ENCODE results near the gene TMA7B.
"Not testable (repeated sequence)": the region's sequence is repeated elsewhere in the genome, so short reads cannot be mapped to it uniquely, and the experiment has no call there.

The TMA7B gene

GRCh38 chr22:39933741-39934140, 26.5 kb upstream of the TMA7B start:
- no peak for DNase-seq

- no peak for DNase-seq
These were observed 25.1 kb upstream of the TMA7B start for GRCh38 chr22:39935116-39935515.

- DNase-seq, result no peak
These were observed 24.6 kb upstream of the TMA7B start for GRCh38 chr22:39935612-39936011.

GRCh38 chr22:39936523-39937145, 23.6 kb upstream of the TMA7B start:
- DNase-seq, result no peak

GRCh38 chr22:39937906-39938305, 22.3 kb upstream of the TMA7B start:
- no peak for DNase-seq

GRCh38 chr22:39938509-39939111, 21.6 kb upstream of the TMA7B start:
- no peak for DNase-seq

GRCh38 chr22:39939830-39940229, 20.4 kb upstream of the TMA7B start:
- no peak for DNase-seq

GRCh38 chr22:39940757-39941305, 19.4 kb upstream of the TMA7B start:
- no peak for DNase-seq

- DNase-seq, result peak; percentile 68
These were observed 18.6 kb upstream of the TMA7B start for GRCh38 chr22:39941601-39942000.

GRCh38 chr22:39942439-39943230, 17.6 kb upstream of the TMA7B start:
- no peak for DNase-seq

GRCh38 chr22:39943337-39943736, 16.9 kb upstream of the TMA7B start:
- DNase-seq, result no peak

GRCh38 chr22:39943953-39944872, 16.0 kb upstream of the TMA7B start:
- no peak for DNase-seq

- no peak for DNase-seq
These were observed 14.1 kb upstream of the TMA7B start for GRCh38 chr22:39946126-39946502.

GRCh38 chr22:39946503-39947219, 13.5 kb upstream of the TMA7B start:
- DNase-seq, result no peak

- DNase-seq, result no peak
These were observed 12.7 kb upstream of the TMA7B start for GRCh38 chr22:39947220-39948216.

GRCh38 chr22:39949964-39950737, 10.0 kb upstream of the TMA7B start:
- no peak for DNase-seq

GRCh38 chr22:39951603-39952293, 8.4 kb upstream of the TMA7B start:
- DNase-seq, result not testable (repeated sequence)

GRCh38 chr22:39952347-39952746, 7.8 kb upstream of the TMA7B start:
- DNase-seq, result no peak

GRCh38 chr22:39953101-39953500, 7.1 kb upstream of the TMA7B start:
- DNase-seq, result no peak
